Psoas muscle (tissue), 8 donors: ENCODE results near the gene FBXO44. TPM values are rescaled to one million over a fixed set of nuclear protein-coding genes. Genes with fewer than 3 reads are reported as not detected.
A peak's percentile ranks its signal among the peaks of the same experiment; 100 is the strongest.

Experiments used
- ATAC-seq, 4 donors: fragments of 200-7000 bp; cut with Tn5 transposase; one replicate each; pipeline ENCODE4 v1.9.1; 2020; ENCODE audit warnings: moderate library complexity in 3 of 4, mild to moderate bottlenecking in 2 of 4
- DNase-seq, 2 donors: peaks; one replicate each; pipeline ENCODE4 v3.0.0-alpha.2; 2020
- H3K27ac ChIP-seq: fragments of 200-600 bp; one replicate; pipeline ENCODE4 v1.8.0; 2022
- H3K27me3 ChIP-seq, 3 donors: fragments of 200-600 bp in 1 of 3; one replicate each; pipeline versions ENCODE4 v1.6.1 to v1.8.0; 2013 to 2022; ENCODE audit warnings: low read length in 2 of 3, mild to moderate bottlenecking in 2 of 3, moderate library complexity in 1 of 3; ENCODE audit not compliant: insufficient read depth in 3 of 3
- H3K36me3 ChIP-seq, 2 donors: fragments of 200-600 bp in 1 of 2; one replicate each; pipeline versions ENCODE4 v1.6.1 to v1.8.0; 2013 to 2022; ENCODE audit warnings: low read depth in 1 of 2, mild to moderate bottlenecking in 1 of 2, moderate library complexity in 1 of 2; ENCODE audit not compliant: insufficient read depth in 1 of 2
- H3K4me1 ChIP-seq: fragments of 200-600 bp; one replicate; pipeline ENCODE4 v1.8.0; 2022
- H3K4me3 ChIP-seq: fragments of 200-600 bp; one replicate; pipeline ENCODE4 v1.8.0; 2022; ENCODE audit warnings: mild to moderate bottlenecking
- H3K9me3 ChIP-seq: fragments of 200-600 bp; one replicate; pipeline ENCODE4 v1.8.0; 2022
- WGBS, 3 donors: extraction: QIAGEN DNeasy Blood & Tissue Kit; methylation state at CpG; one replicate each; pipeline versions ENCODE4 v1.1.6 to v1.1.7; 2013; 5-methylcytosine and 5-hydroxymethylcytosine counted together
- intact Hi-C, 2 donors: fragments of 100-400 bp; cut with DNase I; formaldehyde crosslinking; loops; one replicate each; pipeline versions ENCODE4 v1.11.0 to v1.14.2; 2022
- polyA plus RNA-seq, 3 donors: library from polyadenylated mRNA; stranded (reverse); fragments of 200-250 nt; gene quantifications; one replicate each; pipeline ENCODE4 v1.2.3, GENCODE V29; 2013
- total RNA-seq, 4 donors: library from RNA; stranded (reverse); fragmentation: NEBNext Ultra II Directional in 2 of 4; extraction: Animal tissue kit (Norgen Biotek cat#: 25700) in 2 of 4; gene quantifications; one replicate each; pipeline versions ENCODE4 v1.2.1 to v1.2.4, GENCODE V29; 2021 to 2023
- TF ChIP-seq, protein P1 (sequence below): fragments of 200-600 bp; IDR thresholded peaks from one replicate; pipeline ENCODE4 v1.8.0; 2022; ENCODE audit warnings: antibody characterized with exemption
- donor health status: healthy with polysubstance abuse.
- donor health status: DM: no; HTN: no; CAD: no; lungs with moderate emphysema.
- donor health status: Bipolar disorder and iron deficiency.
- donor health status: healthy.
- donor health status: DM: yes; HTN: yes; CAD: no.
- donor health status: DM: no; HTN: no; CAD: no.
- donor health status: DM: no; HTN: no; CAD: no.
- donor health status: DM: yes; HTN: yes; CAD: no.

Gene FBXO44
- total and polyA plus RNA-seq, 7 donors = 2.9 to 8.4 (median 4.5) TPM

GRCh38 chr1:11649624-11650330, 4.9 kb upstream of the FBXO44 start:
- H3K4me3 ChIP-seq = no peak overlapping the region
- peaks cover 4% of the 10 kb centered on the region for H3K4me1 ChIP-seq
- H3K27me3 ChIP-seq = peaks cover 0 to 7% (median 6%) of the 10 kb centered on the region in 3 donors
- no peaks in the 10 kb centered on the region for H3K9me3 ChIP-seq
- H3K27ac ChIP-seq = no peak overlapping the region
- no peak for ATAC-seq
- TF ChIP-seq, protein P1, sequence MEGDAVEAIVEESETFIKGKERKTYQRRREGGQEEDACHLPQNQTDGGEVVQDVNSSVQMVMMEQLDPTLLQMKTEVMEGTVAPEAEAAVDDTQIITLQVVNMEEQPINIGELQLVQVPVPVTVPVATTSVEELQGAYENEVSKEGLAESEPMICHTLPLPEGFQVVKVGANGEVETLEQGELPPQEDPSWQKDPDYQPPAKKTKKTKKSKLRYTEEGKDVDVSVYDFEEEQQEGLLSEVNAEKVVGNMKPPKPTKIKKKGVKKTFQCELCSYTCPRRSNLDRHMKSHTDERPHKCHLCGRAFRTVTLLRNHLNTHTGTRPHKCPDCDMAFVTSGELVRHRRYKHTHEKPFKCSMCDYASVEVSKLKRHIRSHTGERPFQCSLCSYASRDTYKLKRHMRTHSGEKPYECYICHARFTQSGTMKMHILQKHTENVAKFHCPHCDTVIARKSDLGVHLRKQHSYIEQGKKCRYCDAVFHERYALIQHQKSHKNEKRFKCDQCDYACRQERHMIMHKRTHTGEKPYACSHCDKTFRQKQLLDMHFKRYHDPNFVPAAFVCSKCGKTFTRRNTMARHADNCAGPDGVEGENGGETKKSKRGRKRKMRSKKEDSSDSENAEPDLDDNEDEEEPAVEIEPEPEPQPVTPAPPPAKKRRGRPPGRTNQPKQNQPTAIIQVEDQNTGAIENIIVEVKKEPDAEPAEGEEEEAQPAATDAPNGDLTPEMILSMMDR = no peak
- intact Hi-C loops = loop anchor here (5.0 to 10.0 kb wide), 3 partner anchors 68 to 612 kb away; no protein-coding TSS in a partner anchor
- 29 to 39% (median 32%) methylated on average over 19 to 21 of the region's 21 CpGs for WGBS, 3 donors
- no peak for DNase-seq
- no peaks in the 10 kb centered on the region for H3K36me3 ChIP-seq

GRCh38 chr1:11650331-11650991, 4.2 kb upstream of the FBXO44 start:
- WGBS, 3 donors = 10 to 14% (median 13%) methylated on average over 42 to 47 of the region's 47 CpGs
- Histone ChIP-seq H3K9me3 (no peaks in the 10 kb centered on the region), H3K27ac (no peak overlapping the region), H3K4me1 (peaks cover 9% of the 10 kb centered on the region), H3K27me3 (peaks cover 0 to 7% (median 6%) of the 10 kb centered on the region in 3 donors), H3K4me3 (no peak overlapping the region), H3K36me3 (no peaks in the 10 kb centered on the region)
- TF ChIP-seq, protein P1 = peak; percentile 63
- ATAC-seq (peak; percentile 71 to 79 (median 77)), DNase-seq (peak; percentile 77 to 87)
- intact Hi-C loops = loop anchor here in 1 of 2 donors (5.0 kb wide), 1 partner anchor 67 kb away; no protein-coding TSS in a partner anchor

- H3K36me3 ChIP-seq = no peaks in the 10 kb centered on the region
- TF ChIP-seq, protein P1 = no peak
- no peak overlapping the region for H3K4me3 ChIP-seq
- no peak for DNase-seq
- H3K27ac ChIP-seq = no peak overlapping the region
- ATAC-seq = no peak
- 88 to 92% (median 90%) methylated on average over 4 of the region's 4 CpGs for WGBS, 3 donors
- H3K9me3 ChIP-seq = no peaks in the 10 kb centered on the region
- H3K27me3 ChIP-seq = peaks cover 0 to 7% (median 6%) of the 10 kb centered on the region in 3 donors
- intact Hi-C loops = loop anchor here in 1 of 2 donors (5.0 kb wide), 1 partner anchor 66 kb away; no protein-coding TSS in a partner anchor
- H3K4me1 ChIP-seq = peaks cover 11% of the 10 kb centered on the region
These were observed 3.7 kb upstream of the FBXO44 start for GRCh38 chr1:11651017-11651416.

GRCh38 chr1:11652203-11652780, 2.4 kb upstream of the FBXO44 start:
- 81 to 88% (median 84%) methylated on average over 11 of the region's 11 CpGs for WGBS, 3 donors
- intact Hi-C loops = loop anchor here (2.0 to 5.0 kb wide), 2 partner anchors 63 to 65 kb away; no protein-coding TSS in a partner anchor
- Histone ChIP-seq H3K9me3 (no peaks in the 10 kb centered on the region), H3K36me3 (peaks cover 0 to 6% of the 10 kb centered on the region in 2 donors), H3K27me3 (peaks cover 0 to 7% (median 6%) of the 10 kb centered on the region in 3 donors), H3K4me3 (no peak overlapping the region), H3K27ac (no peak overlapping the region), H3K4me1 (peaks cover 11% of the 10 kb centered on the region)
- TF ChIP-seq, protein P1 = no peak
- DNase-seq (no peak), ATAC-seq (no peak)
